Measurements from ENCODE around the gene RABIF. TPM values are rescaled to one million over a fixed set of nuclear protein-coding genes. Genes with fewer than 3 reads are reported as not detected.
"Not testable (repeated sequence)": the region's sequence is repeated elsewhere in the genome, so short reads cannot be mapped to it uniquely, and the experiment has no call there.

Gene RABIF
- total RNA-seq, 8 experiments from 2014 or later, result 8.1 to 16.3 (median 10.8) TPM

DNA sequence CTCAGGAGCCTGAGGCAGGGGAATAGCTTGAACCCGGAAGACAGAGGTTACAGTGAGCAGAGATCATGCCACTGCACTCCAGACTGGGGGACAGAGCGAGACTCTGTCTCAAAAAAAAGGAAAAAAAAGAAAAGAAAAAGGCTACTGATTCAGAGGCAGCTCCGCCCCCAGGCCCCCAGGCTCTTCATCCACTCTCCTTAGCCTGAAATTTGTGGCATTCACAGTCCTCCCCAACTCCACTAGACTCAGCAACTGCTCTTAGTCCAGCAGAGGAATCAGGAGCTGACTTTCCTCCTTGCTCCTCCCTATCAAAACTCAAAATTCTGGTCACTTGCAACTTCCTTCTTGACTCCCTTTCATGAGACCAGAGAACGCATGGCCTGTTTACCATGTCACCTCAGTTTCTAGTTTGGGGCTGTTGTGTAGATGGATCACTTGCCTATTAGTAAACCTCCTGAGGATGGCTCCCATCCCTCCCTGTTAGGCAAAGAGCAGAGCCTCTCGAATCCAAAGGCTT lies 51.1 kb downstream of the RABIF start:
- Histone ChIP-seq H3K4me1 (replicated peaks in 1 of 2) (no peaks in the 10 kb centered on the region), H3K27ac (no peak overlapping the region), H3K4me3 (no peak overlapping the region)
- in situ Hi-C loops (cut with MboI; ENCODE audit: low pct_unique_long_range_greater_than_20kb in 2 of 9, low sequenced_read_pairs in 9 of 9, unreplicated experiment in 9 of 9), result no loop called here
- ATAC-seq (replicated peaks in 6 of 8), result no peak
- 60 to 93% (median 87%) methylated on average over 1 to 5 of the region's 5 CpGs; no CpG with 5 or more reads in 5 of the 10 experiments for WGBS, 10 experiments

GRCh38 chr1:202836623-202837403 lies 52.1 kb downstream of the RABIF start:
- no peak overlapping the region for H3K27ac ChIP-seq
- H3K4me1 ChIP-seq (replicated peaks in 1 of 2), result no peaks in the 10 kb centered on the region
- whole genome bisulfite sequencing, 10 experiments, result 32 to 100% (median 62%) methylated on average over 1 to 4 of the region's 5 CpGs; no CpG with 5 or more reads in 3 of the 10 experiments
- in situ Hi-C loops (cut with MboI; ENCODE audit: low pct_unique_long_range_greater_than_20kb in 2 of 9, low sequenced_read_pairs in 9 of 9, unreplicated experiment in 9 of 9), result no loop called here
- ATAC-seq (replicated peaks in 6 of 8), result peak in 2 of 8 experiments; percentile 86 to 88
- H3K4me3 ChIP-seq, result no peak overlapping the region

DNA sequence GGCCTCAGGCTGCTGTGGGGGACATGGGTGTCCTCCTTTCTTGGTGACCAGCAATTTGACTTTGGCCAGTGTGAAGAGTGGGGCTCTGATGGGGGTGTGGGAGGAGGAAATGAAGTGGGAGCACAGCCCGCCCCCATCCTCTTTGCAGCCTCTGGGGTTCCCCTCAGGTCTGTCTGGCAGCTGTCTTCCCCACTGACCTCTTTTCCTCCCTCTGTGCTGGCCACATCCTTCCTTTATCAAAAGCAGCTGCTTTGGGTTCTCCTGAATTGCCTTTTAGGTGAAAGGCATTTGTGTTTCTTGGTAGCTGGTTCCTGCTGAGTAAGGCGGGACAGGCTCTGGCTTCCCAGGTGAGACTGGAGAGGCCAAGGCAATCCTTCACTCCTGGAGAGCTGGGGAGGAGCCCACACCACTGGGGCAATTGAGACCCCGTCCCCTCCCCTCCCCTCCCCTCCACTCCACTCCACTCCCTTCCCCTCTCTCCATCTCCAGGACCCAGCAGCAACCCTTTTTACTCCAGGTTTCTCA lies 53.3 kb downstream of the RABIF start:
- no peak for ATAC-seq (replicated peaks in 6 of 8)
- 80% methylated on average over 1 of the region's 3 CpGs; no CpG with 5 or more reads in 9 of the 10 experiments for WGBS, 10 experiments
- in situ Hi-C loops (cut with MboI; ENCODE audit: low pct_unique_long_range_greater_than_20kb in 2 of 9, low sequenced_read_pairs in 9 of 9, unreplicated experiment in 9 of 9), result no loop called here
- H3K27ac ChIP-seq, result no peak overlapping the region
- no peak overlapping the region for H3K4me3 ChIP-seq
- H3K4me1 ChIP-seq (replicated peaks in 1 of 2), result no peaks in the 10 kb centered on the region

DNA sequence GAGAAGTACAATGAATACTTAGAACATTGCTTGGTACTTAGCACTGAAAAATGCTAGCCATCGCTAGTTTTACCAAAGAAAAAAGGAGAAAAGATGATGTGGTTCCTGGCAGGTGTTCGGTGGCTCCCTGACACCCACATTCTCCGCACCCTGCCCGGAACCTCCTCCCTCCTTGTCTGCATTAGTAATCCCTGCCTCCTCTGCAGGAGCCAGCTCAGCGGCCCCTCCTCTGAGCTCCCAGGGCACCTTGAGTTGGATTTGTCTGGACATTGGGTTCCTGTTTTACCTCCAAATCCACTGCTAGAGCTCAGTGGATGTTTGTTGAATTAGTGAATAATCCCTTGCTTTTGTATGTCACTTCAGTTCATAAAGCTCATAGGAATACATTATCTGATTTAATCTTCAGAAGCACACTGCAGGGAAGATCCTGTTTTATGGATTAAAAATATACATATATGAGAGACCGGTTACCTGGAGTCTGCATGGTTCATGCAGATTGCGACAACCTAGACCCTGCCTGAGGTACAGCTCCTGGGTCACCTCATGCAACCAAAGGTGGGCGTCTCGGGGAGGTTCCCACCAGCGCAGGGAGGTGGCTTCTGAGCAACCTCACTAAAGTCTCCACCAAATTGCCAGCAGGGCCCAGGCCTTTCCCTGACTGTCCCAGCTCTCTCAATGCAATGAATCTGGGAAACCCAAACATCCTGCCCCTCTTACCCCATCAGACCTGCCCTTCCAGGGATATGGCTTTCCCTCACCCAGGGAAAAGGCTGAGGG lies 54.0 kb downstream of the RABIF start:
- in situ Hi-C loops (cut with MboI; ENCODE audit: low pct_unique_long_range_greater_than_20kb in 2 of 9, low sequenced_read_pairs in 9 of 9, unreplicated experiment in 9 of 9), result no loop called here
- WGBS, 10 experiments, result 50 to 89% (median 73%) methylated on average over 1 to 10 of the region's 10 CpGs; no CpG with 5 or more reads in 2 of the 10 experiments
- H3K27ac ChIP-seq, result no peak overlapping the region
- no peaks in the 10 kb centered on the region for H3K4me1 ChIP-seq (replicated peaks in 1 of 2)
- H3K4me3 ChIP-seq, result no peak overlapping the region
- ATAC-seq (replicated peaks in 6 of 8), result peak in 1 of 8 experiments; percentile 45

- ATAC-seq (replicated peaks in 6 of 8), result no peak
- no peak overlapping the region for H3K4me3 ChIP-seq
- WGBS, 10 experiments, result 54 to 89% (median 72%) methylated on average over 2 to 3 of the region's 3 CpGs; no CpG with 5 or more reads in 3 of the 10 experiments
- in situ Hi-C loops (cut with MboI; ENCODE audit: low pct_unique_long_range_greater_than_20kb in 2 of 9, low sequenced_read_pairs in 9 of 9, unreplicated experiment in 9 of 9), result no loop called here
- H3K4me1 ChIP-seq (replicated peaks in 1 of 2), result no peaks in the 10 kb centered on the region
- no peak overlapping the region for H3K27ac ChIP-seq
Measured at GRCh38 chr1:202831906-202832305, 57.0 kb downstream of the RABIF start.

GRCh38 chr1:202829223-202829622 lies 59.7 kb downstream of the RABIF start:
- H3K27ac ChIP-seq; in situ Hi-C loops (cut with MboI; ENCODE audit: low pct_unique_long_range_greater_than_20kb in 2 of 9, low sequenced_read_pairs in 9 of 9, unreplicated experiment in 9 of 9); ATAC-seq (replicated peaks in 6 of 8); H3K4me1 ChIP-seq (replicated peaks in 1 of 2); H3K4me3 ChIP-seq: not testable (repeated sequence)
- 70 to 100% (median 91%) methylated on average over 1 to 9 of the region's 9 CpGs; no CpG with 5 or more reads in 1 of the 10 experiments for WGBS, 10 experiments

Other genes with a start within 250 kb of the RABIF start
- gene SYT2, start 178.7 kb downstream of the RABIF start, total RNA-seq, result 10 to 100 TPM in 2 of 8 experiments, 1 to 10 TPM in 4, under 1 TPM in 2; 0.29 to 23.5 (median 5.5) TPM
- gene KDM5B, start 80.7 kb downstream of the RABIF start, total RNA-seq, result 100 to 1,000 TPM in 5 of 8 experiments, 10 to 100 TPM in 3; 49.0 to 191 (median 166) TPM
- gene PCAT6, start 78.2 kb downstream of the RABIF start, total RNA-seq, result 10 to 100 TPM in 1 of 8 experiments, 1 to 10 TPM in 7; 1.1 to 15.1 (median 4.4) TPM
- 10 to 100 TPM; 16.4 to 42.5 (median 31.9) TPM for gene KLHL12, start 38.1 kb upstream of the RABIF start, total RNA-seq
- gene ADIPOR1, start 69.2 kb upstream of the RABIF start, total RNA-seq, result 10 to 100 TPM; 59.0 to 91.2 (median 67.8) TPM
- gene CYB5R1, start 78.1 kb upstream of the RABIF start, total RNA-seq, result 10 to 100 TPM; 33.6 to 90.0 (median 39.5) TPM
- 100 to 1,000 TPM in 1 of 8 experiments, 10 to 100 TPM in 7; 33.6 to 124 (median 62.1) TPM for gene TMEM183A, start 118.2 kb upstream of the RABIF start, total RNA-seq
- gene PPFIA4, start 137.3 kb upstream of the RABIF start, total RNA-seq, result 10 to 100 TPM in 4 of 8 experiments, 1 to 10 TPM in 4; 1.5 to 34.3 (median 10.7) TPM
- under 1 TPM in 6 of 8 experiments, not detected in 2; 0.14 to 0.71 (median 0.22) TPM for gene MYOG, start 196.9 kb upstream of the RABIF start, total RNA-seq
- 10 to 100 TPM in 2 of 8 experiments, 1 to 10 TPM in 6; 3.2 to 15.5 (median 3.9) TPM for gene ADORA1, start 238.6 kb upstream of the RABIF start, total RNA-seq

Measured in motor neuron (in vitro differentiated cells).